ENCODE data around the gene SH3PXD2B.

SH3PXD2B gene

GRCh38 chr5:172396220-172396619 is 58.1 kb downstream of the SH3PXD2B start:
- Histone ChIP-seq H3K4me3 (replicated peaks; ENCODE audit: insufficient read depth, low read length) (no peak overlapping the region), H3K27me3 (ENCODE audit: insufficient read depth, poor library complexity, severe bottlenecking) (peaks cover 2% of the 10 kb centered on the region), H3K27ac (replicated peaks) (no peak overlapping the region)
- no peak for TF ChIP-seq POLR2AphosphoS5 (IDR thresholded peaks at IDR 0.05; ENCODE audit: low read depth)
- TF ChIP-seq GABPA (IDR thresholded peaks at IDR 0.05; ENCODE audit: low read depth) = no peak
- TF ChIP-seq CTCF (IDR thresholded peaks at IDR 0.05; ENCODE audit: insufficient read depth, low read length) = no peak
- TF ChIP-seq REST (IDR thresholded peaks at IDR 0.05; ENCODE audit: insufficient replicate concordance, low read depth) = no peak
- TF ChIP-seq SPI1 (IDR thresholded peaks at IDR 0.05; ENCODE audit: borderline replicate concordance, low read depth) = no peak
- DNase-seq (ENCODE audit: low read depth in 1 of 2, low spot score in 1 of 2) = no peak

- TF ChIP-seq REST (IDR thresholded peaks at IDR 0.05; ENCODE audit: insufficient replicate concordance, low read depth) (no peak), GABPA (IDR thresholded peaks at IDR 0.05; ENCODE audit: low read depth) (no peak), POLR2AphosphoS5 (IDR thresholded peaks at IDR 0.05; ENCODE audit: low read depth) (no peak), SPI1 (IDR thresholded peaks at IDR 0.05; ENCODE audit: borderline replicate concordance, low read depth) (no peak), CTCF (IDR thresholded peaks at IDR 0.05; ENCODE audit: insufficient read depth, low read length) (no peak)
- peaks cover 2% of the 10 kb centered on the region for H3K27me3 ChIP-seq (ENCODE audit: insufficient read depth, poor library complexity, severe bottlenecking)
- DNase-seq (ENCODE audit: low read depth in 1 of 2, low spot score in 1 of 2) = no peak
Measured at GRCh38 chr5:172395483-172395882, 58.8 kb downstream of the SH3PXD2B start.

GRCh38 chr5:172389578-172390112 is 64.7 kb downstream of the SH3PXD2B start:
- Histone ChIP-seq H3K27me3 (ENCODE audit: insufficient read depth, poor library complexity, severe bottlenecking) (peaks cover 2% of the 10 kb centered on the region), H3K4me3 (replicated peaks; ENCODE audit: insufficient read depth, low read length) (no peak overlapping the region), H3K27ac (replicated peaks) (no peak overlapping the region)
- no peak for TF ChIP-seq POLR2AphosphoS5 (IDR thresholded peaks at IDR 0.05; ENCODE audit: low read depth)
- no peak for TF ChIP-seq GABPA (IDR thresholded peaks at IDR 0.05; ENCODE audit: low read depth)
- no peak for TF ChIP-seq REST (IDR thresholded peaks at IDR 0.05; ENCODE audit: insufficient replicate concordance, low read depth)
- TF ChIP-seq SPI1 (IDR thresholded peaks at IDR 0.05; ENCODE audit: borderline replicate concordance, low read depth) = no peak
- TF ChIP-seq CTCF (IDR thresholded peaks at IDR 0.05; ENCODE audit: insufficient read depth, low read length) = no peak
- DNase-seq (ENCODE audit: low read depth in 1 of 2, low spot score in 1 of 2) = no peak

More at GRCh38 chr5:172395483-172395882, 58.8 kb downstream of the SH3PXD2B start:
- Histone ChIP-seq H3K4me3 (replicated peaks; ENCODE audit: insufficient read depth, low read length) (no peak overlapping the region), H3K27ac (replicated peaks) (no peak overlapping the region)
